Globus pallidus (tissue), 1 donor: ENCODE results near the gene FCGR3B.
"Not testable (repeated sequence)": the region's sequence is repeated elsewhere in the genome, so short reads cannot be mapped to it uniquely, and the experiment has no call there.

Source experiments
- DNase-seq: peaks from one replicate; pipeline ENCODE4 v3.0.0-alpha.2; 2015; ENCODE audit warnings: low spot score

FCGR3B gene

GRCh38 chr1:161605762-161606540, 25.0 kb downstream of the FCGR3B start:
- not testable (repeated sequence) for DNase-seq

DNA sequence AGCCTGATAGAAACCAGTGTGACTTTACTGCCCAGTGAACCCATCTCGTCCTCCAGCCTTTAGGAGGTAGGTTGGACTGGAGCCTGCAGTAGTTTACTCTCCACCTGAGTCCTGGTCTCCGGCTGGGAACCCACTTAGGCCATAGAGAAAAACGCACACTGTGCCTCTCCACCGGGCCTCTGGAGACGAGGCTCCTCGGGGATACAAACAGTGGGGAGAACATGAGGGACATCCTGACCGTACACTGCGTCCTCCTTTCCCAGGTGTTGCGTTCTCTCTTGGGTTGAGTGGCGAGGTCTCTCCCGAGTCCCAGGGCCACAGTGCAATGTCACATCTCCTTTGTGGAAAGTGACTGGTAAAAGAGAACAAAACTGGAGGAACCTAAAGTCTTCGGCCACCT, 26.0 kb downstream of the FCGR3B start:
- DNase-seq = not testable (repeated sequence)

DNA sequence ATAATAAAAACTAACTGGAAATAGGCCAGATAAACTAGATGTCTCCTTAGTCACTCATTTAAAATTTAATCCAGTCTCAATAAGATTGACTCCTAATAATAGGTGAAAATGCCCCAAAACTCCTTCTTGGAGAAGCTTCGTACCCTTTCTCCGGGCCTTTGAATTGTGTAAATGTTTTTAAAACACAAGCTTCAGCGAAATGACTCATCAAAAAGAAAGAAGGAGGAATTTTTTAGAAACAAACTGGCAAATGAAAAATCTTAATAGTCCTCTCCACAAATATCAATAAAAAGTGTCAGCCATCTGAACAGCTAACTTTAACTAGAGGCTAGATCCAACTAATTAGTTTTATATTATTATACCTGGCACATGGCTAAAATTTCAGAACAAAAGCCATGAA, 33.9 kb downstream of the FCGR3B start:
- DNase-seq = not testable (repeated sequence)

DNA sequence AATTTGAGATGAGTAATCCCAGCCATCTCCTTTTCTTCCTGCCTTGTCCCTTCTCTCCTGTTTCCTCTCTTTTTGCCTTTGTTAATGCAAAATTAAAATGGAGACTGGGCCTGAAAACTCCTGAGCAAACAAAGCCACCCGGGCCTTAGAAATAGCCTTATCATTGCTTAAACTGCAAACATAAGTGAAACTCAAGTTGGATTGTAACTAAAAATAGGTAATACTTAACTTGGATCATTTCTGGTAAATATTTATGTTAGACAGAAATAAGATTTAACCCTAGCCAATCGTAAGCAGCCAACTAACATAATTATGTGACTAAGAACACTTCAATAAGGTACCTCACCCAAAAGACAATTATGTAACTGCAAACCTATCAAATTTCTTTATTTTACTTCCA, 35.4 kb downstream of the FCGR3B start:
- DNase-seq = not testable (repeated sequence)

DNA sequence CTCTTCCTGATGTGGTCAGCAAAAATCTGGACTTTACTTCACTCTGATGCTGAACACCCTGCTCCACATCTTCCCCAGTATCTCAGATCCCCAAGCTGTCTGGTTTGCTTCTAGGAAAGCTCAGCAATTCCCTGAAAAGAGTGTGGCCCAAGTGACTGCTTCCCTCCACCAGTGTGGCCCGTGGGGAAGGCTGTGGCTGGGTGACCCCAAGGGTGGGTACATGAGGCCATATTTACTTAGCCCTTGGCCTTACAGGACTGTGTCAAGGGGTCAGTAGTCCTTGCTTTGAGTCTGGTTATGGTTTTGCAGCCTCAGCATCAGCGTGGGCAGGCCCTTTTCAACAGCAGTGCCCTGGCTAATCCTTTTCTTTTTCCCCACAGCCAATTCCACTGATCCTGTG, 35.8 kb downstream of the FCGR3B start:
- not testable (repeated sequence) for DNase-seq

DNA sequence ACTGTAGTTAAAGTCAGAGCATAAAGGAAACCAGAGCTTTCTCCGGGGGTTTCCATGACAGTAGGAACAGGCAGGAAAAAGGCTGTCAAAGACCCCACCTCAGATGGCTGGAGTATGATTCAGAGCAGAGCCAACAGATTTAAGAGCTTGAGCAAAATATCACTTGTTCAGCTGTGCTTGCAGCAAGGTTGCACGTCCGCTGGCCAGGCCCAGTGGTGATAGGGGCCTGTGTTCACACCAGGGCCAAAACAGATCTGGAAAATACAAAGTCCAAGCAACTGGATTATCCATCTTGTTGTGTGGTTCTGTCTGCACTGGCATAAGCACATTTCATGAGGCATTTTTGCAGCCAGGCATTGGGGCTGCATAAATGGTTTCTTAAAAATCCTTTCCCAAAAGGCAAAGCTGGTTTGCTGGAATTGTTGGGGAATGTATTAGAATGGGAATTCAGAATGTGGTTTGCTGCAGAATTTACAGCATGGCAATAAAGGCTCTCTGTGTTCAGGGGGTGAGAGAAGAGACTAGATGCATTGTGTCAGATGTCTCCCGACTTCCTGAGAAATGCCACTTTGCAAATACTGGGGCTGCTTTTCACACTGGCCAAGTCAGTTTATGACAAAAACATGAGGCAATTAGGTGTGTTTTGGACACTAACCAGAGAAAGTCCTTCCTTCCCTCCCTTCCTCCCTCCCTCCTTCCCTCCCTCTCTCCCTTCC, 36.5 kb downstream of the FCGR3B start:
- peak; percentile 51 for DNase-seq

DNA sequence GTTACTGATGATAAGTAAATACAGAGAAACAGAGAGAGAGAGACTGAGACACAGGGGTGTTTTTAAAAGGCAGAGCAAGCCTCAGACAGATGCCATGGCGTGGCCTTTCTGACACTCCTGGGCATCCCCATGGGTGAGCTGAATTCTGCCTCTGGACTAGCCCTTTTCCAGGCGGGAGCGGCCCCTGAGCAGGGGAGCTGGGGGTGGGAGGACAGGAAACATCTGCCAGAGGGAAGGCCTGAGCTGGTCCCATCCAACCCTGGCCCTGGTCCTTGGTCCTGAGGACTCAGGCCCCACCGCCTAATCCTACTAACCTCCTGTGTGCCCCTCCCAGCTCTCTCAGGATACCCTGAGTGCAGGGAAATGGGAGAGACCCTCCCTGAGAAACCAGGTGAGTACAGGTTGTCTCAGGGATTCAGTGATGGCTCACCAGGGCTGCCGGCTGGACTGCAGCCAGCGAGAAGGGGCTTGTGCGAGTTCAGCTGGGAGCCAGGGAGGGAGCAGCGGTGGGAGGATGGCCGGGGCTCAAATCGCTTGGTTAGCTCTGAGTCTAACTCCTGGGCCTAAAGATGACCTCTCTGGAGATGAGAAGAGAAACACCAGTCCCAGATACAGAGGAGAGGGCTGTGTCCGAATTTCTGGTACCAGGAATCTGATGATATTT, 37.8 kb downstream of the FCGR3B start:
- not testable (repeated sequence) for DNase-seq

GRCh38 chr1:161592586-161592985, 38.4 kb downstream of the FCGR3B start:
- DNase-seq = not testable (repeated sequence)

GRCh38 chr1:161589920-161590319, 41.1 kb downstream of the FCGR3B start:
- DNase-seq = not testable (repeated sequence)

- DNase-seq = not testable (repeated sequence)
Measured at GRCh38 chr1:161589365-161589764, 41.6 kb downstream of the FCGR3B start.

DNA sequence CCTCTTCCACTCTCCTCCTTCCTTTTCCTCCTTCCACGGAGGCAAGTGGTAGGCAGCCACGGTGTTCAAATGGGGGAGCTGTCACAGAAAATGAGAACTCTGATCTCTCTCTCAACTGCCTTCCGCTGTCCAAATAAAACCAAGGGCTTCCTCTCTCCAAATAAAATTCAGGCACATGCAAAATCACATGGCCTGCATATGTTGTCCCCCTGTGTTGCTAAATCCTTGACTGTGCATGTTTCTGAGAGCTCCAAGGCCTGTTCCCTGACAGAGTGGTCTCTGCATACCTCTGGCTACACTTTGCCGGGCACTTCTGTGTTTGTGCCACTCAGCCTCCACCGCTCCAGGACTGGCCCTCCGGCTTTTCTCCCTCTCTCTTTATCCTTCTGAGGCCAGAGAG, 42.4 kb downstream of the FCGR3B start:
- not testable (repeated sequence) for DNase-seq

DNA sequence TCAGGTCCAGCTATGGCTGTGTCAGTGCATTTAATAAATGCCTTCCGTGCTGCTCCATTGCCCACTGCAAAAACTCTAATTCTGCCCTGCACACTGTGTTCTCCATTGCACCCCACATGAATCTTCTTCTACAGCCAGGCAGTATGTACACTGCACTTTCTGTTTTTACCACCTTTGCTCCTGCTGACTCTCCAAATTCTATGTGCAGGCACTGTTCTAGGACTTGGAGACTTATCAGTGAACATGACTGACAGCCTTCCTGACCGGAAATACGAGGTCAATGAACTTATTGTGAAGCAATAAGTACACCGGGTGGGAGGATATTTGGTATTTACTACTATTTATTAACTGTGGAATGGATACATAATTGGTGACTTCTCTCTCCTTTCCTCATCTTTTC, 48.1 kb downstream of the FCGR3B start:
- not testable (repeated sequence) for DNase-seq

DNA sequence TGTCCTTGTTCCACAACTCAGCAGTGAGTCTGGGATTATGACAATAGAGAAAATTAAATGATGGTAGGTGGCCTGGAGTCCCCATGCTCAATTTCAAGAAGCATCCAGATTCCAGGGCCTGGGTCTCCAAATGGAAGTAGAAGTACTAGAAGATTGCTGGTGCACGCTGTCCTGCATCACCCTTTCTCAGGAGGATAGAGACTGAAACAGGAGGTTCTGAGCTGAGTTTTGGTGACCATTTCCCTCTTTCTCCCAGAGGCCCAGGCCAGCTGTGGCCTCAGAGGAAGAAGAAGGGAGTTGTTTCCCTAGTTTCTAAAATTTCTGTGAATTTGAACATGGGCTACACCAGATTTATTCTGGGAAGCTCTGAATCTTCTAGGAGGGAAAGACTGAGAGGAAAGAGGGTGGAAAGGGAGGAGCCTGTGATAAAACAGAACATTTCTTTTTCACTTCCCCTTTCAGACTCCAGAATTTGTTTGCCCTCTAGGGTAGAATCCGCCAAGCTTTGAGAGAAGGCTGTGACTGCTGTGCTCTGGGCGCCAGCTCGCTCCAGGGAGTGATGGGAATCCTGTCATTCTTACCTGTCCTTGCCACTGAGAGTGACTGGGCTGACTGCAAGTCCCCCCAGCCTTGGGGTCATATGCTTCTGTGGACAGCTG, 50.0 kb downstream of the FCGR3B start:
- DNase-seq = not testable (repeated sequence)

GRCh38 chr1:161579856-161580507, 51.0 kb downstream of the FCGR3B start:
- DNase-seq = not testable (repeated sequence)

DNA sequence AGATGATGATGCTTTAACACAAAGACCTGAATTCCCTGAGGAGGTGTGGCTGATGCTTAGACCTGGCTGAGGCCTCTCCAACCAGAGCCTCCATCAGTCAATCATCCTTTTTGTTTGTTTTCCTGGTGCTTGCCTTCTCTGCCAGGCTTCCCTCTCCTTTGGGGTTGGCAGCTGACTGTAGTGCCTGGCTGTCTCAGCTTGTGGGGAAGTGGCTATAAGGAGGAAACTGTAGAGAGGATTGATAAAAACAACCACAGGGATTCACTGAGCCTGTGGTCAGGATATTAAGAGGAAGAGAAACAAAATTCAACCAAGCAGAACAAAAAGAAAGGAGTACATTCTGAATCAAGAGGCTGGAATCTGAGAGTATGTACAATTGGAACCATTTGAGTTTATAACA, 54.3 kb downstream of the FCGR3B start:
- not testable (repeated sequence) for DNase-seq
